NCI-H2227 (cell line): ENCODE data around the gene SLC25A45.
"Not testable (repeated sequence)": the region's sequence is repeated elsewhere in the genome, so short reads cannot be mapped to it uniquely, and the experiment has no call there.

Experiments
- DNase-seq: peaks from one replicate; lab custom pipeline; 2025; ENCODE audit not compliant: unreplicated experiment; lab: John Stamatoyannopoulos, UW

SLC25A45 gene

DNA sequence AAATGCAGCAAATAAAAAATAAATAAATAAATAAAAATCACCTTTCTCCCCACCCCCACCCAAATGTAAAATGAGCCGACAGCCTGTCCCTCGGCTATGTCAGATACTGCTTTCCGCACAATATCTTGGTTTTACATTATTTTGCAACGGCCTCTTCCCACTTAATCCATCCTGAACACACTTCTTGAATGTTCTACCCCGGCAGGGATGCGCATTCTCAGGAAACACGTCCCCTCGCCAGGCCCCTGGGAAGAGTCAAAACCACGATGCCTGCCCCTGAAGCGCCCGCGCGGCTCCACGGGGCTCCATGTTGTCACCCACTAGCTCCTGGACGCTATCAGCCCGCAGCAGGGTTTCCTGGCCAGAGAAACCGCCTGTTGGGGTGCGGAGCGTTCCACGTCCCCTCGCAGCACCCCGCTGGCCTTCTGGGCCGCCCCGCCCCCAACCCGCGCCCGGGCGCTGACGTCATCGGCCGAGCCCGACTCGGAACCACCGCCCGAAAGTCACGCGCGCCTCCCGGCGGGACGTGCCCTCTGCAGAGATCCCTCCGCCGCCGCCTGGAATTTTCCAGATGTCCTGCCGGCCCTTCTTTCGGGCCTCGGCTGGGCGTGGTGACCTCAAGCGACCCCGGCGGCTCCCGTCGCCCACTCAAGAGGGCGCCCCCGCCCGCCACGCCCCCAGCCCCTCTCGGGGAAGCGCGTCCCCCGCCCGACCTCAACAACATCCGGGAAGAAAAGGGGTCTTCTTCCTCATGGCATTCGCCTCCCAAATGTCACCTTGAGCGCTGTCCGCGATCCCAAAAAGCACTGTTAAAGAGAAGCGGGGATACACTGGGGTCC is 39.6 kb upstream of the SLC25A45 start:
- peak; percentile 97 for DNase-seq

DNA sequence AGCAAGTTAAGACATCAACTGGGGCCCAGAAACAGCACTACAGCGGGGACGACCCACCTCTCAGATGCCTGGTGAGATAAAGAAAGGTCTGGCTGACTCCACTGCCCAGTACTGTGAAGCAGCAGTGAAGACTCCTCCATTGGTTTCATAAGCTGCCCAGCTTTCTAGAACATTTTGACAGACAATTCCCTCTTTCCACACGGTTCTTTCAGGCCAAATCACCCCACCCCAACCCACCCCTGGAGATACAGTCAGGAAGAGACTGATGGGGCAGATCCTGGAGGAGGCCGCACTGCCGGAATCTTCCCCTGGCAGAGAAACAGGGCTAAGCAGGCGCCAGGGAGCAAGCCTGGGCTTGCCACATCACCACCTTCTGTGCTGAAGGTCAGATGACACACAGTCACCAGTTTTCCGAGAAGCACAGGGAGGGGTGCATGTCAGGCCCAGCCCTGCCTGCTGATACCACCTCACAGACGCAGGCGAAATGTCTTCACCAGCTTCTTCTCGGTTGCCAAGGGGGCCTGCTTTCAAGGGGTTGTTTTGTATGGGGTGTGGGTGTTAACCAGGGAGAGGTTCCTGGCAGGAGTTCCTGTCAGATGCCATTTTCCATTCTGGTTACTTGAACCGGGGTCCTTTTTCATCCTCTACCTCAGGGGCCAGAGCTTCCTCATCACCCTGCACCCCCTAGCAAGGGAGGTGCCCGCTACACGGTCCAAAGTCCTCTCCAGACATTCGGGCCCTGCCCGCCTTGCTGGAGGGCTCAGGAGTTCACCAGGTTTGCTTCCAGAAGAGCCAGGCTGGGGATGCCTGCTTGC is 38.7 kb upstream of the SLC25A45 start:
- DNase-seq, result peak; percentile 83

DNA sequence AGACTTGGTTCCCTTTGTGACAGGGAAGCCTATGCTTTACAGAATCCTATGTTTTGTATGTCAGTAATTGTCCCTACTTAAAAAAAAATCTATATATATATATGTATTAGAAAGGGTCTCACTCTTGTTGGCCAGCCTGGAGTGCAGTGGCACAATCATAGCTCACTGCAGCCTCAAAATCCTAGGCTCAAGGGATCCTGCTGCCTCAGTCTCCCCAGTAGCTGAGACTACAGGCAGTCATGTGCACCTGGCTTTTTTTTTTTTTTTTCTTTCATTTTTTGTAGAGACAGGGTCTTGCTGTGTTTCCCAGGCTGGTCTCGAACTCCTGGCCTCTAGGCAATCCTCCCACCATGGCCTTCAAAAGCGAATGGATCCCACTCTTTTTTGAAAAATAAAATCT is 38.1 kb upstream of the SLC25A45 start:
- DNase-seq, result no peak

DNA sequence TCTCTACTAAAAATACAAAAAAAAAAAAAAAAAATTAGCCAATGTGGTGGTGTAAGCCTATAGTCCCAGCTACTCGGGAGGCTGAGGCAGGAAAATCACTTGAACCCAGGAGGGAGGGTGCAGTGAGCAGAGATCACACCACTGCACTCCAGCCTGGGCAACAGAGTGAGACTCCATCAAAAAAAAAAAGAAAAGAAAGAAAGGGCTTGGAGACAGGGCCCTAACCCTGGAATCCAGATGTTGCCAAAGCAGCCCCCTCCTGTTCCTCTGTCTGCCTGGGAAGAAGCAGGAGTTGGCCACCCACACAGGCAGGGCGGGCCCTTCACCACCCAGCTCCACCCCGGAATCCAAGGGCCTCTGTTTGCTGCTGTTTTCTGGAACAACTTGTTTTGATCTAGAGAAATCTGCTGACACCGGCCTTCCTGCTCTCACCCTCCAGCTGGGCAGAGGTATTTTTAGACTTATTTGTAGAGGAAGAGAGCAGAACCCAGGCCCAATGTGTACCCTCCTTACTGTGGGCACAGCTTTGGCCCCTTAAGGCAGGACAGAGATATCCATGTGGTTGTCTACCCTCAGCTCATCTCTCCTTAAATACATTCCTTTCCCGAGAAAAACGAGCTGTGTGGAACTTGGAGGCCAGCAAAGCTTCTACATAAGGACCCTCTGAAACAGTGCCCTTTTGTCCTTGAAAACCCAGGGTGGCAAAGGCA is 37.5 kb upstream of the SLC25A45 start:
- DNase-seq, result peak; percentile 57

DNA sequence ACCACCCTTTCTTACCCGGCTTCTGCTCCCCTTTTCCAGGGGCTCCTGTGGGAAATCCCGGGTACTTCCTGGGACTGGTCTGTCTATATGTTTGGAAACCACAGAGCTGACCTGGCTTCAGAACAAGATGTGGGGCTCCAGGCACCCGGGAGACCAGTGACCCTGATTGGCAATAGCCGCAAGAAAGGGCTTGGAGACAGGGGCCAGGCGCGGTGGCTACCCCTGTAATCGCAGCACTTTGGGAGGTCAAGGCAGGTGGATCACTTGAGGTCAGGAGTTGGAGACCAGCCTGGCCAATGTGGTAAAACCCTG is 37.0 kb upstream of the SLC25A45 start:
- no peak for DNase-seq

DNA sequence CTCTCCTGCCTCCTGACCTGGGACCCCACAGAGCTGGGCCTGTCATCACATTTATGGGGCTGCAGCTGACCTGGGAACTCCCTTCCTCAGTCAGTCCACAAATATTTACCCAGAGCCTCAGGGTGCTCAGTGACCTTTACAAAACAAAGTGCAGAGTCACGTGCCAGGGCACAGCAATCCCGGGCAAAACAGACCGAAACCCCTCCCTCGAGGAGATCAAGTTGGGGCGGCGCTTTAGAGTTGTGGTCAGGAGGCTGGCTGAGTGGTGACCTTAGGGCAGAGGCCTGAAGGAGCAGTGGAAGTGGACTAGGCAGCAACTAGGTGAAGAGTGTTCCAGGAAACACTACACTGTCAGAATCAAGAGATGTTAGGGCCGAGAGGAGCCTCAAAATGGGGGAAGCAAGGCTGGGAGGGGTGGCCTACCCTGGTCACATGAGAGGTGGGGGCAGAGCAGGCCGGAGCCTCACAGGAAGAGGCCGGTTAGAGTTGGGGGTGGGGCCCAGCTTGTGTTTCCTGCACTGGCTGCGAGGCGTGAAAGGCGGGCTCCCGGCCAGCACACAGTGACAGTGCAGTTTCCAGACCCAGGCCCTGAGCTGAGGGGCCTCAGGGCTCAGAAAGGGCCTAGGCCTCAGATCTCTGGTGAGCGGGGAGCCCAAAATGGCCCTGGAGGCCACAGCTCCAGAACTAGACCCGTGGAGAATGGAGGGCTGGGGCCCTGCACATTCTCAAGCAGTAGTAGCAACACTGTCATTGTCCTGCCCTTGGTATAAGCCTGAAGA is 36.4 kb upstream of the SLC25A45 start:
- DNase-seq, result peak; percentile 92

DNA sequence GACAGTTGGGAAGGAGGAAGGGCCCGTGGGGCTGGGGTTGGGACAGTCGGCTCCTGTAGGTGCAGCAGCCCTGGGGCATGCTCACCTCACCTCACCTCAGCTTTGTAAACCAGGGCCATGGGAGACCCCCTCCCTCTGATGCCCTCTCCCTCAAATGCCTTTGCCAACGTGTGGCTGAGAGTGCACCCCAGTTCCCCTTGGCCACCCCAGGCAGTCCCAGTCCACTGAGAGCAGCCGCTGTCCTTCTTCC is 35.9 kb upstream of the SLC25A45 start:
- no peak for DNase-seq

DNA sequence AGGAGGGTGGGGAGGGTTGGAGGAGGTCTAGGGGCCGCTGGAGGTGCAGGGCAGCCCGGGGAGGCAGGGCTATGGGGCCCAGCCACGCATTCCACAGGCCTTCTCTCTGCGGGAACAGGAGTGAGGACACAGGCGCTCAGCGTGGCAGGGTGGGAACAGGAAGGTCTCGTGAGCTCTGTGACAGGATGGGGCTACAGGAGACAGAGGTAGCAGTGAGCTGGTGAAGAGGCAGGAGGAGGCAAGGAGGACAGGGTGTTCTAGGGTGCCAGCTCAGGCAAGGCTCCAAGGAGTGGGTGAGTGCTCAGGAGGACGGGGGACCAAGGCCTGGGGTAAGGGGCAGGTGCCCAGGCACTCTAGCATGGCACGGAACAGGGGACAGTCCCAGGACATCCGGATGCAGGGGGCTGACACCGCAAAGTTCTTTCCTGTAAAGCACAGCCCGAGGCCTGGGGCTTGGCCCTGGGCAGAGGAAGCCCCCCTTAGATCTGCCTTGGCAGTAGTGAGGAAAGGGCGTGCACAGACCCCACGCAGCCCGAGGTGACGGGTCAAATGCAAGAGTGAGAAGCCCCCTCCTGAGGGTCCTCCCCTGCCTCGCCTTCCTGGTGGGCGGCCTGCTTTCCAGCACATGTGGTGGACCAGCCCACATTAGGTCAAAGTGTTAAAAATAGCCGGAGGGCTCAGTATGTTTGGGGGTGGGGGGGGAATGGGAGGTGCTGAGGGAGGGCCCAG is 35.4 kb upstream of the SLC25A45 start:
- no peak for DNase-seq

DNA sequence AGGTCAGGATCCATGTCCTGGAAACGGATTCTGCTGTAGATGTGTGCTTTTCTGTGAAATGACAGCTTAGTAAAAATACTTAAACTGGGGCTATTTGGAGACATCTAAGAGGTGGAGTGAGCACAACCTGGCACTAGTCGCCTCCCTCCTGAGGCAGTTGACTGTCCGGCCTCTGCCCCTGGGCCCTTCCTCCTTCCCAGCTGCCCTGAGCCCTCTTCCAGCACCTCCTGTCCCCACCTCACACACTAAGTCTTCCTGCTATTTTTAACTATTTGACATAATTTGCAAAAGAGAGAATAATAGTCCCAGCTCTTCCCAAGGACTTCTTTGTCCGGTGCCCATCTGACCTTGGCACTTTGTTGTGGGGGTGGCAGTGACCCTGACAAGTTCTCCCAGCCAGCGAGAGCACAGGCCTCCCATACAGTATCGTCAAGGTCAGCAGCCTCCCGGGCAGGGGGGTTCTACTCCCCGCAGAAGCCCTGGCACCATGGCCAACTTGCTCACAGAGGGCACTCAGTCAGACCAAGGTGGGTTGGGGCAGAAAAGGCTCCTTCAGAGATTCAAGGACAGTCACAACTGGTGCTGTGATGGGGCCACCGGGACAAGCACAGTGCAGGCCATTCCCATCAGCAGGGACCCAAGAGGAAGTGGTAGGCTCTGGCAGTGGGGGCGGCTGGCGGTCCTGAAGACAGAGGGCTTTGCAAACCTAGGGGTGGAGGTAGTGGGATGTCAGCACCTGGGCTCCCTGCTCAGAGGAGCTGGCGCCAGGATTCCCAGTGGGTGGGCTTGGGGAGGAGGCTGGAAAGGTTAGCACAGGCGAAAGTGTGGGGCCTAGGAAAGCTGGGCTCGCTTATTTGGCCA is 34.6 kb upstream of the SLC25A45 start:
- DNase-seq, result no peak

DNA sequence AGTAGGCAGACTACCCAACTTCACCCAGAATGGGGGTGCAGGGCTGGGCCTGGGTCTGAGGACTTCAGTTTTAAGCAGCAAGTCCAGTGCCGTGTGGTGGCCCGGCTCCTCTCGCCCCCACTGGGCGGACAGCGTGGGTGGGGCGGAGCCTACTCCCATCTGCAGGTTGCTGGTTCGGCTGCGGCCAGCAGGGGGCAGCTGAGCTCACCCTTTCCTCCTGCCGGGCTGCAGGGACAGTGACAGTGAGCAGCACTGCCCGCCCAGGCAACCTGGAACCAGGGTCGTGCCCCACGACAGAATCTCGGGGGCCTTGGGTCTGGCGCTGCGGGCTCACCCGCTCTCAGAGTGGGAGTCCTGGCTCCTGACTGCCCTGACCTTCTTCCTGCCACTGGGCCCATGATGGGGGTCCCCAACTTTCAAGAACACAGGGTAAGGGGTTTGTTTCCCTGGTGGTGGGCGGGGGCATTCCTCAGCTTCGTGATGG is 33.9 kb upstream of the SLC25A45 start:
- peak; percentile 91 for DNase-seq

DNA sequence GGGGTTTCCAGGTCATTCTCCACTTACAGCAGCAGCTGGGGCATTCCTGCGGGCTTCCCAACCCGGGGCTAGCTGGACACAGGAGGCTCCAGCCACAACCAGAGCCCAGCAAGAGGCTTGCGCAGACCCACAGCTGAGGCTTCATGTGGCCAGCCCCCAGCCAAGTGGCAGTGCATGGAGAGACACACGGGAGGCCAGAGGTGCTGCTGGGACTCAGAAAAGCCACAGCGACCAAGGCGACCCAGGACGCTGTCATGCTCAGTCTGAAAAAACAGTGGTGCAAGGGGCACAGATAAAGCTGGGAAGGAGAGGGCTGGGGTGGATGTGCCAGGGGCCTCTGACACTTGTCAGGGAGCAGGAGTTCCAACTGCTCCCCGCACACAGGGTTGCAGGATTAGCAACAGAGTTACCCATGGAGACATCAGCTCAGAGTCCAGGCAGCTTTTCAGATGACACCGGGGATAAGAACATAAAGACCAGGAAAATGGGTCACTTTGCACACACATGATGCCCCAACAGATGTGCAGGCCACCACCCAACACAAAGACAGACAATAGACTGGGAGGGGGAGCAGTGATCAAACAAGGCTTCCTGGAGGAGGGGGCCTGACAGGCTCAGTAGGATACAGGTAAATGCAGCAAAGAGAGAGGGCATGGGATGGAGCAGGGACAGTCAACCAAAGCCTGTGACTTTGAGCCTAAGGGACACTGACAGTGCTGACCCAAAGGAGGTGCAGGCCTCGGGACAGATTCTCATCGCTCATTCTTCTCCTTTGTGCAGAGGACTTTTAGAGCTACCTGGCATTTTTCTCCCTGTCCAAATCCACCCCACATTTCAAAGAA is 33.3 kb upstream of the SLC25A45 start:
- no peak for DNase-seq

DNA sequence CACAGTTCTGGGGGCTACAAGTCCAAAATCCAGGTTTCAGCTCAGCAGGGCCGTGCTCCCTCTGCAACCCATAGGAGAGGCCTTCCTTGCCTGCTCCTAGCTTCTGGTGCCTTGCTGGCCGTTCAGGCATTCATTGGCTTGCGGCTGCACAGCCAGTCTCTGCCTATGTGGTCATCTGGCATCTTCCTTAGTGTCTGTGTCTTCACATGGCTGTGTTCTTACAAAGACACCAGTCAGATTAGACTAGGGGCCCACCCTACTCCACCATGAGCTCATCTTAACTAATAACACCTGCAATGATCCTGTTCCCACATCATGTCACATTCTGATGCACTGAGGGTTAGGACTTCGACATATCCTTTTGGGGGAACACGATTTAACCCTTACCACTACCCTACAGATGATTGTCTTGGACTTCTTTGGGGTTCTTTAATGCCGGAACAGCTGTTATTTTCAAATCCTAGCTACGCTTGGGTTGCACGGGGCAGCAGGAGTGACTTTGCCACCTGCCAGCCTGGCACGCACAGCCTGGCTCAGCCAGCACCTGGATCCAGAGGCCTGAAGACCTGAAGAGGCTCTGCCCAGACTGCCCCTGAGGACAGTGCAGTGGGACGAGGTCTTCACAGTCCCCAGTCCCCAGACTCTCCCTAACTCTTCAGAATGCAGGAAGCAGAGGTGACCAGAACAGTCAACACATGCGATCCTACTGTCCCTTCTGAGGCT is 32.5 kb upstream of the SLC25A45 start:
- DNase-seq, result no peak

DNA sequence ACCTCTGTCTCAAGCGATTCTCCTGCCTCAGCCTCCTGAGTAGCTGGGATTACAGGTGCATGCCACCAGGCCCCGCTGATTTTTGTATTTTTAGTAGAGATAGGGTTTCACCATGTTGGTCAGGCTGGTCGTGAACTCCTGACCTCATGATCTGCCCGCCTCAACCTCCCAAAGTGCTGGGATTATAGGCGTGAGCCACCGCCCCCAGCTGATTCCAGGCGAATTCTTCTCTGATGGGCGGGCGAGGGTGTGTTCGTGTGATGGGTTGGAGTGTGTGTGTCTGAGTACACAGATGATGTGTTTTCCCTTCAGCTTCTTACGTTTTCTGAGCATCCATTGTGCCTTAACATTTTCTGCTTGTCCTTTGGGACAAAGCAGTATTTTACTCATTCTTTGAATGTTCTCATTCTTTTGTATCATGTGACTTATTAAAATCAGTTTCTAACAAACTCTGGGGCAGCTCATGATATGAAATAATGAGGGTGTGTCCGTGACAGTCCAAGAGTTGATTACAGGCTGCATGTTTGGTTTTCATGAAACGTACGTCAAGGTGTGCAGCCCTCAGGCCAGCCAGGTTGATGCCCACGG is 30.7 kb upstream of the SLC25A45 start:
- DNase-seq, result not testable (repeated sequence)

DNA sequence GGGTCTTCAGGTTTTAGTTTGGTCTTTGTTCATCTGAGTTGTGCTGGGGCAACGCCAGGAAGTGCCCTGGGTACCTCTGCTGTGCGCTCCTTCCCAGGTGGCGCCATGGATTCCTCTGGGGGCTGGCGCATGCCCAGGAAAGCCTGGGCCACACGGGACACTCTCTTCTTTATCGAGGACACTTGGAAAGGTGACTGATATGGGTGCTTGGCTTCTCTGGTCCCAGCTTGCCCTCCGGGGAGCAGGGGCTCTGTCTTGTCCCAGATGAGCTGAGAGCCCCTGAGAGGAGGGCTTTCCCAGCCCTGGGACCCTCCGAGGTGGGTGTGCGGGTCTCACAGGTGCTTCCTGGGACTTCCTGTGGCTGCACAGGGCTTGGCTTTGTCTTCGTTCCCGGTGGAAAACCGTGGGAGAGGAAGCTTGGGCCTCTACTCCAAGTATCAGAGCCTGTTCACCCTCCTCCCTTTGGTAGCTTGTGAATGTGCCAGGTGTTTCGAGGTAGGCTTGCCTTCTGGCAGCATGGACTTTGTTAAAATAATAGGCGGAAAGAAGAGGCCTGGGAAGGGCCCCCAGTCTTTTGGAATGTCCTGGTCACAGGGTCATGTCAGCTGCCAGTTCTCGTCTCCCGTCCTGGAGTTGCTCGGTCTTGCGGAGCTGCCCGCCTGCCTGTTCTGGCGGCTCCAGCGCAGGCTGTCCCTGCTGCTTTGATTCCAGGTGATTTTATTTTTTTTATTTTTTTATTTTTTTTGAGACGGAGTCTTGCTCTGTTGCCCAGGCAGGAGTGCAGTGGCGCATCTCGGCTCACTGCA is 30.0 kb upstream of the SLC25A45 start:
- no peak for DNase-seq

DNA sequence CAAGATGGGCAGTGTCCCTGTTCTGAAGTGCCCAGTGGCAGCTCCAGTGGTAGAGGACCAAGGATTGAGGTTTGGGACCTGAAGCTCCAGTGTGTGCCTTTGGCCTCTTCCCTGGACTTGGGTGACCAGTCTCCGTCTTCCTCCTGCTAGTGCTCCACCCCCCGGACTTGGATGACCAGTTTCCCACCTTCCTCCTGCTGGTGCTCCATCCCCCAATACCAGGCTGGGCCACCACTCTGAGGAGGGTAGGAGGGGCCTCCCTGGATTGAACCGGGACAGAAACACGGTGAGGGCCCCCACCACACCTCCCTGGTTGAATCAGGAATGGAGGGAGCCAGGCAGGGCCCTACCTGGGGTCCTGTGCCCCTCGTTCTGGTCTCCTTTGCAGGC is 29.2 kb upstream of the SLC25A45 start:
- DNase-seq, result no peak

DNA sequence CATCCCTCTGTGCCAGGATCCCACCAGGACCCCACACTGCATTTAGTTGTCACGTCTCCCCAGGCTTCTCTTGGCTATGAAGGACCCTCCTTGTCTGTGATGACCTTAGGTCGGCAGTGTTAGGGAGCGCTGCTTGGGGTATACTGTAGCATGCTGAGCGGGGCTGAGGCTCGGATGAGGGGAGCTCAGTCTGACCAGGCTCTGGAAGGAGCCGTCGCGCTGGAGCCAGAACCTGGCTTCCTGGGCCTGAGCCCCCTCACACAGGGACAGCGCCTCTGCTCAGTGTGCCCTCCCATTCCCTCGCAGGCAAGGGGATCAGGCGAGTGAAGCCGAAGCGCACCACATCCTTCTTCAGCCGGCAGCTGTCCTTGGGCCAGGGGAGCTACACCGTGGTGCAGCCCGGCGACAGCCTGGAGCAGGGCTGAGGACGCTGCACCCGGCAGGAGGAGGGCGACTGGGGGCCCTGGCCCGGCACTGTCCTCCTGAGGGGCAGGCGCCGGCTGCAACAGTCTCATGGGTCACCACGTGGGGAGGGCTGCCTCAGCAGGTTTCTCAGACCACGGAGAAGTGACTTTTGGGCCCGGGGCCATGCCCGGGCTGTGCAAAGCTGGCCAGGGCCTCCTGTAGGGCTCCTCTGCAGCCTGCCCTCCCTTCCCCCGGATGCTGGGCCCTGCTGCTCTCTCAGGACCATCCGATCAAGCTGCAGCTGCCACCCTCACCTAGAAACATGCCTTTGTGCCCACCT is 28.7 kb upstream of the SLC25A45 start:
- DNase-seq, result no peak
